DMS 273 treated with DMSO at 0.1 percent for 48 hours (cell line): ENCODE measurements around the gene SLC12A7.

ENCODE experiments used
- DNase-seq: peaks from one replicate; lab custom pipeline; 2025; lab: John Stamatoyannopoulos, UW

The SLC12A7 gene

GRCh38 chr5:1018596-1018995 lies 93.3 kb downstream of the SLC12A7 start:
- DNase-seq, result no peak

DNA sequence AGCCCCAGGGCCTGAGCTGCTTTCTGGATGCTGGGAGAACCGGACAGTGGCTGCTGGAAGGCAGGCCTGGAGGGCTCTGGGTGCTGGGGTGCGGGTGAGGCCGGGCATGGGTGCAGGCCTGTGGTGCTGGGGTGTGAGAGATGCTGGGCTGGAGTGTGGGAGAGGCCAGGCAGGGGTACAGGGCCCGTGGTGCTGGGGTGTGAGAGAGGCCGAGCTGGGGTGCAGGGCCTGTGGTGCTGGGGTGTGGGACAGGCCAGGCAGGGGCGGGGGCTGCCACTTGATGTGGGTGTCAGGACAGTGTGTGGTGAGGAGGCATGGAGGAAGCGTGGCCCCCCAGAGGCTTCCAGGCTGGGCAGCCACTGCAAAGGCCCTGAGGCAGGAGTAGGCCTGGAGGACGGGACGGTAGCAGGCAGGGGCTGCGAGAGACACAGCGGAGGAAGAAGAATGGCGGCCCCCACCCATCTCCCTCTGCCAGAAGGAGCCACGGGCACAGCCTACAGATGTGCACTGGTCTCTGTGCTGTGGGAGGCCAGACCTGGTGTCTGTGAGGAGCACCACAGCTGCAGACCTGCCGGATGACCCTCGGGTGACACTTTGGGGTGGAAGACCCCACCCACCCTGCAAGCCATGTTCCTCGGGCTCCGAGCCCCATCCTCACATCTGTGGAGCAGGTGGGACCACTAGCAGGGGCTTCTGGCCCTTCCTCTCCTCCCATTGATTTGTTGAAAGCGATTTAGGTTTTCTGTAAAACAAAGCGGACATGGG lies 94.0 kb downstream of the SLC12A7 start:
- no peak for DNase-seq

GRCh38 chr5:1017056-1017455 lies 94.8 kb downstream of the SLC12A7 start:
- no peak for DNase-seq

GRCh38 chr5:1016476-1016875 lies 95.4 kb downstream of the SLC12A7 start:
- no peak for DNase-seq

DNA sequence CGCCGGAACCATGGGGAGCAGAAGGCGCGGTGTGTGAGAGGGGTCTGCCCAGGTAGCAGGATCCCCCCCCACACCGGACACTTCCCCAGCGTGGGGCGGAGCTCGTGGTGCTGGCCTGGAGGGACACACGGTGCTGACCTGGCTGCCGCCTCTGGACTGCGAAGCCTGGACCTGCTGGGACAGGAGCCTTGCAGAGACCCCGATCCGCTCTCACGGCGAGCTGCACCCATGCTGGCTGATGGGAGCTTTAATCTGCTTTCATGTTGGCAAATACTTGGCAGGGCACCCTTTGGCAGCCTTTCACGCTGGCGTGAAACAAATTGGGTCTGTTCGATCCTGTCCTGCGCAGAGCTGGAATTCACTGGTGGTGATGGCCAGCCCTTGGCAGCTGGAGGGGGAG lies 95.8 kb downstream of the SLC12A7 start:
- no peak for DNase-seq

DNA sequence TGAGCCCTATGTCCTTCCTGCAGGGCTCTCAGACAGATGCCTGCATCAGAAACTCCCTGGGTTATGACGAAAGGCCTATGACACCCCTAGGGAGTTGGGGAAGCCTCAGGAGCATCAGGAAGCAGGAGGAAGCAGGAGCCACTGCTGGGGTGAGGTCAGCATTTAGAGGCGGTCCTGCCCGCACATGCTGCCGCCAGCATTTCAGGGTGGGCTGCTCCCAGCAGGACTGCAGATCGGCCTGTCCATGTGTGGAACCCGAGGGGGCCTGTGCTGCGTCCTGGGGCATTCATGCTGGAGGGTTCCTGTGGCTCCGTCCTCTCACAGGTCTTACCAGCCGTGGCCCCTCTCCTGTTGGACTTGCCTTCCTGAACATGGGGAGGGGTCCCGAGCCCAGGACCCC lies 96.4 kb downstream of the SLC12A7 start:
- no peak for DNase-seq

DNA sequence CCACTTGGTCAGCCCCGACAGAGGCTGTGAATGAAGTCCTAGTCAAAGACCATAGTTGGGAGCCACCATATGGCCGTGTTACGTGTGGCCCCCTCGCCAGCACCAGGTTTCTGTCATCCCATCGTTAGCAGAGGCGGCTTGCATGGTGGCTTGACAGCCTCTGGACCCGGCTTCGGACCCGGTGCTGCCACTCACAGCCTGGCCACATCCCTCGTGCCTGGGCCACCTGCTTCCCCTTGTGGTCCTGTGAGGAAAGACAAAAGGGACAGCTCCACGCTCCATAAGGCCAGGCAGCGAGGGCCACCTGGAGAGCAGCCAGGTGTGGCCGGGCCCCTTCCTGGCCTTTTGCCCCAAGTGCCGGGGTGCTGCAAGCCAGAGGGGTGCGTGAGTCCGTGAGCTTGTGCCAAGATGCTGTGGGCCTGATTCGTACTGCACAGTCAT lies 97.1 kb downstream of the SLC12A7 start:
- DNase-seq, result no peak

DNA sequence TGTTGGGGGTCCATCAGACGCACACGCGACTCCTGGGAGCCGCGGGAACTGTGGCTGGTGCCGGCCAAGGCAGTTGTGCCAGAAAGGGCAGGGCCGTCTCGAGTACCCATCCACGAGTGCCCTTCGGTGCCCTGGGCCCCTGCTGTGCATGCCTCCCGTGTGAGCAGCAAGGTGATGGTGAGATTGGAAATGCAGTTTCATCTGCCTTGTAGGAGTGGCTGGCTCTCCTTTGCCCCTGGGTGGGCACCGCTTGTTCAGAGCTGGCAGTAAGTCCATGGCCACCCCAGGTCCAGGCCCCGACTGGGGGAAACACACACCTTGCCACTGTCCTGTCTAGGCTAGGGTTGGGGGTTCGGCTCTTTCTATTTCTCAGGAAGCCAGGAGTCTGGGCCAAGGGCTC lies 97.5 kb downstream of the SLC12A7 start:
- DNase-seq, result no peak

DNA sequence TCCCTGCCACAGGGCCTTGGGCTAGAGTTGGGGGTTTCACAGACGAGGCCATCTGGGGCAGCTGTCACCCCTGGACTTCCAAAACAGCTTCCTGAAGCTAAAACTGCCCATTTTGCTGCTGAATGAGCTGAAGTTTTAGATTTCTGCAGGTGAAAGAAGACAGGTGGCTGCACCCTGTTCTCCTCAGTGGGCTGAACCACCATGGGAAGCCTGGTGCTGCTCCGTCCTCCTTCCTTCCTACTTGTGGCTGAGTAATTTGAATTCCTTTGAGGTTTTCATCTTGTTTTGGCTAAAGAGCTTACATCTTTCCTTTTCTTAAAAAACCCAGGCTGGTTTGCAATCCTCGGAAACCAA lies 97.9 kb downstream of the SLC12A7 start:
- DNase-seq, result no peak

- no peak for DNase-seq
Measured at GRCh38 chr5:1013238-1013947, 98.5 kb downstream of the SLC12A7 start.

DNA sequence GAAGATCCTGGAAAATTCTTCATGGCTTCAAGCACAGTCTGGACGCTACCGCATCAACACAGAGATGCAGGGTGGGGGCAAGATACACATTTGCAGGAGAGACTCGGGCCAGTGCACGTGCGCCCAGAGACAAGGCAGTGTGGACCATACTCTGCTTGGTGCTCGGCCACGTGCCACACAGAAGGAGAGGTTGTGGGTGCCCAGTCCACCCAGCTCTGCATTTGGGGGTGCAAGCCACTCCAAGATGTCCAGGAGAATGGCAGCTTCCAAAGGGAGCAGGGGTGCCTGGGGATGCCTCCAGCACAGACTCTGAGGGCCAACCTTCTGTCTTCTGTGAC lies 99.0 kb downstream of the SLC12A7 start:
- DNase-seq, result no peak

GRCh38 chr5:1012313-1012841 lies 99.5 kb downstream of the SLC12A7 start:
- no peak for DNase-seq

DNA sequence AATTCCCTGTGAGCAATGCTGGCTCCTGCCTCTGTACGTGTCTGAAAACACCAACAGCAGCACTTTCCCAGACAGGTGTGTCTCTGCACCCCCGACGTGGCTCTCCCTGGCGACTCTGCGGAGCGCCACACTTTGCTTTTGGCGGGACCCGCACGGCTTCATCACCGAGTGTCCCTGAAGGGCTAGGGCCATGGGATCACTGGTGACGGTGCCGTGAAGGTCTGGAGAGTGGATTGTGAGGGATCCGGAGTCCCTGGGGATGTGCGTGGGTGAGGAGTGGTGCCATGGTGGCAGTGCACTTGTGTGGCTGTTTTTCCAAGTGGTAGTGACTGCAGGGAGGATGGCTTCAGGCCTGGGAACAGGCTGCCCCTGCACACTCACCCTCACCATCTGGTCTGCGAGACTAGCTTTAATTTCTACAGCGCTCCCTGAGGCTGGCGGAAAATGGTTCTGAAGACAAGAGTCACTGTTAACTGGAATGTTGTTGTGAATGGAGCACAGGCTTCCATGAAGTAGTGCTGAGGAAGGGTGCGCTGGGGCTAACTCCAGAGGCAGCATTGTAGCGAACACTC lies 100.0 kb downstream of the SLC12A7 start:
- DNase-seq, result no peak

DNA sequence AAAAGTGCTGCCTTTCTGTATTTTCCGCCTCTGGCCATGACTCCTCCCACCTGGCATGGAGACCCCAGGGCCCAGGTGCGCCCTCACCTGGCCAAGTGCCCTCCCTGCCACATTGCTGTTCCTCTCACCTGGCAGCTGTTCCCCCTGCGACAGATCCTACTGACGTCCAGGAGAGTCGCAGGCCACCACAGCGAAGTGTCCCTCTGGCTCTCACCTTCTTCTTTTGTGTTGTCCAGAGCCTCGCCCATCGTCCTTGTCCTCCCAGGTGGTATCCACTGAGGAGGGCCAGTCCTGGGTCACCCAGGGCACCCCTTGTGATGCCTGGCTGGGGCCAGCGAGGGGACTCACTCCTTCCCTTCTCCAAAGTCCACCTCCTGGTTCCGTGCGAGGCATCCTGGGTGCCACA lies 100.6 kb downstream of the SLC12A7 start:
- DNase-seq, result no peak

- DNase-seq, result no peak
Measured at GRCh38 chr5:1010641-1011046, 101.2 kb downstream of the SLC12A7 start.

GRCh38 chr5:1010181-1010510 lies 101.7 kb downstream of the SLC12A7 start:
- DNase-seq, result no peak

DNA sequence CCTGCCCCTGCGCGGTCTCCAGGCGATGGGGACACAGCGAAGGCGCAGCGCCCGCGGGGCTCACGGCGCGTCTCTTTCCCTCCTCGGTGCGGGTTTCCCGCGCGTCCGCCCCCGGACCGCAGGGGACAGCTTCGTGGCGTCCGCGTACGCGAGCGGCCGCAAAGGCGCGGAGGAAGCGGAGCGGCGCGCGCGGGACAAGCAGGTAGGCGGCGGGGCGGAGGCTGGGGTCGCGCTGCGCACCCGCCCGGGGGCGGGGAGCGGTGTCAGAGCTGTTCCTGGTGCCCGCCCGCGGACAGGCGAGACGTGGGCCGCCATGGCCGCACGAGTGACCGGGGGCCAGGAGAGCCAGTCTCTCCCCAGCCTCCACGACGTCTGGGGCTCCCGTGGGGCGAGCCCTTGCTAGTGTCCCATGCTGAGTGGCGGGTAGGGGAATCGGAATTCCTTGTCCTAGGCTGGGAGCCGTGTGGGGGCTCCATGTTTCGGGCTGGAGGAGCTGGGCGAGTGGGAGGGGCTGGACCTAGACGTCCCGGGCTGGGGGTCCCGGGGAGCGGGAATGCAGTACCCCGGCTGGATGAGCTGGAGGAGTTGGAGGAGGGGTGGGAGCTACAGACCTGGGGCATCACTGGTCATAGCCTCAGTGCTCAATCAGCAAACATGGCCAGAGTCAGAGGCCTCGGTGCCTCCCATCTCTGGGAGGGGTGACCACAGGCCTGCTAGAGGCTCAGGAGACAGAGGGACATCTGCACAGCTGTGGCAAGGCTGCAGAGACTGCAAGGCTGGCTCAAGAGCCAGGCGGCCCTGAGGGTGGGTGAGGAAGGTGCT lies 102.3 kb downstream of the SLC12A7 start:
- no peak for DNase-seq

DNA sequence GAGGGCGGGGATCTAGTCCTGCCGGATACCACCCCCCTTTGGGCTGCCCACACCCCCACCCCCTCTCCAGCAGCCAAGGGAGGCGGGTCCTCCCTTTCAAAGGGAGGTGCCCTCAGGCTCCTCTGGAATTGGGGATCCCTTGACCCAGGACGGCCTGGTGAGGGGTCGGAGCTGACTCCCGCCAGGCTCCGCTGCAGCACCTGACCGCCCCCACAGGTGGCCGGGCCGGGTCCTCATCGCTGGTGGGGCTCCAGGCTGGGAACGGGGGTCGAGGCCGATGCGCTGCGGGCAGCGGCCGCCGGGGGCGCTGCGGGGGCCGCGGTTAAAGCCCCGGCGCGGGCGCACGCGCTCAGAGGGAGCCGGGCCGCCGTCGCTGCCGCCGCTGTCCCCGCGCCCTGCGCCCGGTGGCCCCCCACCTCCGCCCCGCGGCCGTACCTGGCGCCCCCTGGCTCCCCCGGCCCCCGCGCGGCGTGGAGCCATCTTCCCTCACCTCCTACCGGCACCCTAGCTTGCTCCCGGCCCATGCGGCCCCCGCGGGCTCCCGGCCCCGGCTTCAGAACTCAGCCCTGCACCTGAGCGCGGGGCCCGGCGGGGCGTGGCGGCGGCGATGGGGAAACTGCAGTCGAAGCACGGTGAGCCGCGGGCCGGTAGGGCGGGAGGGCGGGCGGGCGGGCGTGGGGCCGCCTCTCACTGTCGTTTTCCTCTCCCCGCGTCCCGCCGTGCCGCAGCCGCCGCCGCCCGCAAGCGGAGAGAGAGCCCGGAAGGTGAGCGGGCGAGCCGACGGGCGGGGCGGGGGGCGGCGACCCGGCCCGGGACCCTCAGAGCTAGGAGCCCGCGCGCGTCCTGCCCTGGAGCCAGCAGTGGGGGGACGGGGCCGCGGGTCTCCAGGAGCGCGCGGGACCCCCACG lies 103.2 kb downstream of the SLC12A7 start, which contains the start of gene NKD2:
NKD2 (plus strand) TSS at position 352 of the 908 bp plus-strand sequence; CDS start at position 608, 256 bp downstream.
- DNase-seq, result no peak

- DNase-seq, result no peak
Measured at GRCh38 chr5:1007681-1008450, 104.0 kb downstream of the SLC12A7 start.

- no peak for DNase-seq
Measured at GRCh38 chr5:1007221-1007680, 104.6 kb downstream of the SLC12A7 start.
